HEK293 (cell line): Measurements from ENCODE around the gene MSANTD2.

Experiments used
- BCL11A ChIP-seq: fragments of 450-650 bp; formaldehyde crosslinking; IDR thresholded peaks from 2 replicates; pipeline ENCODE4 v1.5.1; 2016; ENCODE audit warnings: low read depth, missing biosample characterization, missing genetic modification characterization
- EGR2 ChIP-seq: fragments of 450-650 bp; formaldehyde crosslinking; IDR thresholded peaks from 2 replicates; pipeline ENCODE4 v1.5.1; 2016; ENCODE audit warnings: low read depth, missing biosample characterization, missing genetic modification characterization
- ELK4 ChIP-seq: IDR thresholded peaks from 2 replicates; pipeline ENCODE4 v1.6.1; 2011; ENCODE audit warnings: mild to moderate bottlenecking, low read depth, low read length, borderline replicate concordance
- KLF1 ChIP-seq: fragments of 450-650 bp; formaldehyde crosslinking; IDR thresholded peaks from 2 replicates; pipeline ENCODE4 v1.5.1; 2016; ENCODE audit warnings: missing biosample characterization, missing genetic modification characterization
- KLF10 ChIP-seq: fragments of 450-650 bp; IDR thresholded peaks from 2 replicates; pipeline ENCODE4 v1.5.1; 2018; ENCODE audit warnings: missing biosample characterization, mild to moderate bottlenecking, missing genetic modification characterization
- KLF17 ChIP-seq: fragments of 450-650 bp; formaldehyde crosslinking; IDR thresholded peaks from 2 replicates; pipeline ENCODE4 v1.5.1; 2016; ENCODE audit warnings: missing biosample characterization, missing genetic modification characterization
- KLF8 ChIP-seq: fragments of 450-650 bp; formaldehyde crosslinking; IDR thresholded peaks from 2 replicates; pipeline ENCODE4 v1.5.1; 2016; ENCODE audit warnings: missing biosample characterization, missing genetic modification characterization
- KLF9 ChIP-seq: fragments of 450-650 bp; formaldehyde crosslinking; IDR thresholded peaks from 2 replicates; pipeline ENCODE4 v1.5.1; 2016; ENCODE audit warnings: missing biosample characterization, missing genetic modification characterization, low read depth
- PATZ1 ChIP-seq: fragments of 450-650 bp; formaldehyde crosslinking; IDR thresholded peaks from 2 replicates; pipeline ENCODE4 v1.5.1; 2016; ENCODE audit warnings: missing biosample characterization, missing genetic modification characterization
- RBAK ChIP-seq: fragments of 450-650 bp; formaldehyde crosslinking; IDR thresholded peaks from 2 replicates; pipeline ENCODE4 v1.5.1; 2016; ENCODE audit warnings: missing biosample characterization, missing genetic modification characterization
- SCRT2 ChIP-seq: fragments of 450-650 bp; formaldehyde crosslinking; IDR thresholded peaks from 2 replicates; pipeline ENCODE4 v1.5.1; 2016; ENCODE audit warnings: missing biosample characterization, missing genetic modification characterization
- ZBTB48 ChIP-seq: fragments of 450-650 bp; formaldehyde crosslinking; IDR thresholded peaks from 2 replicates; pipeline ENCODE4 v1.5.1; 2016; ENCODE audit warnings: missing biosample characterization, missing genetic modification characterization
- ZEB2 ChIP-seq: fragments of 450-650 bp; formaldehyde crosslinking; IDR thresholded peaks from 2 replicates; pipeline ENCODE4 v1.5.1; 2016; ENCODE audit warnings: missing biosample characterization, missing genetic modification characterization
- ZFP69B ChIP-seq: fragments of 450-650 bp; formaldehyde crosslinking; IDR thresholded peaks from 2 replicates; pipeline ENCODE4 v1.5.1; 2016; ENCODE audit warnings: missing biosample characterization, missing genetic modification characterization
- ZNF112 ChIP-seq: fragments of 450-650 bp; formaldehyde crosslinking; IDR thresholded peaks from 2 replicates; pipeline ENCODE4 v1.5.0; 2017; ENCODE audit warnings: missing biosample characterization, missing genetic modification characterization
- ZNF140 ChIP-seq: fragments of 450-650 bp; formaldehyde crosslinking; IDR thresholded peaks from 2 replicates; pipeline ENCODE4 v1.5.1; 2016; ENCODE audit warnings: missing biosample characterization, missing genetic modification characterization
- ZNF18 ChIP-seq: fragments of 450-650 bp; formaldehyde crosslinking; IDR thresholded peaks from 2 replicates; pipeline ENCODE4 v1.5.1; 2016; ENCODE audit warnings: missing biosample characterization, missing genetic modification characterization
- ZNF214 ChIP-seq: fragments of 450-650 bp; formaldehyde crosslinking; IDR thresholded peaks from 2 replicates; pipeline ENCODE4 v1.5.1; 2017; ENCODE audit warnings: missing biosample characterization, mild to moderate bottlenecking, missing genetic modification characterization, borderline replicate concordance
- ZNF280C ChIP-seq: fragments of 450-650 bp; formaldehyde crosslinking; IDR thresholded peaks from 2 replicates; pipeline ENCODE4 v1.5.1; 2016; ENCODE audit warnings: missing biosample characterization, missing genetic modification characterization
- ZNF37A ChIP-seq: fragments of 450-650 bp; IDR thresholded peaks from 2 replicates; pipeline ENCODE4 v1.5.1; 2018; ENCODE audit warnings: missing biosample characterization, missing genetic modification characterization
- ZNF416 ChIP-seq: fragments of 450-650 bp; formaldehyde crosslinking; IDR thresholded peaks from 2 replicates; pipeline ENCODE4 v1.5.1; 2016; ENCODE audit warnings: missing biosample characterization, missing genetic modification characterization
- ZNF473 ChIP-seq: fragments of 450-650 bp; formaldehyde crosslinking; IDR thresholded peaks from 2 replicates; pipeline ENCODE4 v1.5.1; 2017; ENCODE audit warnings: missing biosample characterization, missing genetic modification characterization
- ZNF518A ChIP-seq: fragments of 450-650 bp; formaldehyde crosslinking; conservative IDR thresholded peaks from 2 replicates; pipeline ENCODE4 v1.5.1; 2016; ENCODE audit warnings: low read depth, missing biosample characterization, missing genetic modification characterization
- ZNF521 ChIP-seq: fragments of 450-650 bp; formaldehyde crosslinking; IDR thresholded peaks from 2 replicates; pipeline ENCODE4 v1.5.1; 2017; ENCODE audit warnings: missing biosample characterization, mild to moderate bottlenecking, missing genetic modification characterization
- ZNF544 ChIP-seq: fragments of 450-650 bp; formaldehyde crosslinking; IDR thresholded peaks from 2 replicates; pipeline ENCODE4 v1.5.0; 2017; ENCODE audit warnings: missing biosample characterization, missing genetic modification characterization
- ZNF548 ChIP-seq: fragments of 450-650 bp; formaldehyde crosslinking; IDR thresholded peaks from 2 replicates; pipeline ENCODE4 v1.5.1; 2016; ENCODE audit warnings: missing biosample characterization, missing genetic modification characterization
- ZNF585B ChIP-seq: fragments of 450-650 bp; formaldehyde crosslinking; IDR thresholded peaks from 2 replicates; pipeline ENCODE4 v1.5.1; 2016; ENCODE audit warnings: missing biosample characterization, missing genetic modification characterization
- ZNF624 ChIP-seq: fragments of 450-650 bp; formaldehyde crosslinking; IDR thresholded peaks from 2 replicates; pipeline ENCODE4 v1.5.1; 2017; ENCODE audit warnings: missing biosample characterization, missing genetic modification characterization
- ZNF654 ChIP-seq: fragments of 450-650 bp; formaldehyde crosslinking; IDR thresholded peaks from 2 replicates; pipeline ENCODE4 v1.5.1; 2016; ENCODE audit warnings: low read depth, missing biosample characterization, missing genetic modification characterization
- ZNF785 ChIP-seq: fragments of 450-650 bp; formaldehyde crosslinking; IDR thresholded peaks from 2 replicates; pipeline ENCODE4 v1.5.1; 2016; ENCODE audit warnings: missing biosample characterization, missing genetic modification characterization

MSANTD2 gene

GRCh38 chr11:124837491-124837856, 37.3 kb upstream of the MSANTD2 start (continued):
- TF ChIP-seq KLF1 (tag by site-specific recombination) (no peak), ZNF473 (tag by site-specific recombination) (no peak), KLF8 (tag by site-specific recombination) (no peak), ZNF280C (tag by site-specific recombination) (no peak), ZFP69B (tag by site-specific recombination) (no peak), SCRT2 (tag by site-specific recombination) (no peak), ZNF521 (no peak), ZNF654 (tag by site-specific recombination) (peak; percentile 94), ZNF785 (no peak), ZNF416 (tag by site-specific recombination) (no peak), KLF17 (tag by site-specific recombination) (no peak), ZNF624 (tag by site-specific recombination) (no peak), ZNF518A (tag by site-specific recombination) (no peak), KLF10 (tag by site-specific recombination) (no peak), ZBTB48 (tag by site-specific recombination) (no peak), ZEB2 (no peak), EGR2 (0 out of 2 replicates have a peak, but pooled peaks have one; percentile 14), ELK4 (no peak), RBAK (tag by site-specific recombination) (no peak), ZNF548 (tag by site-specific recombination) (no peak), ZNF18 (tag by site-specific recombination) (no peak), ZNF544 (tag by site-specific recombination) (no peak), BCL11A (tag by site-specific recombination) (no peak), ZNF37A (tag by site-specific recombination) (no peak), ZNF112 (tag by site-specific recombination) (no peak), ZNF140 (tag by site-specific recombination) (no peak), ZNF585B (tag by site-specific recombination) (no peak), PATZ1 (tag by site-specific recombination) (0 out of 2 replicates have a peak, but pooled peaks have one; percentile 19), KLF9 (tag by site-specific recombination) (peak; percentile 34; the same call in 1 of the 2 replicates), ZNF214 (no peak)
